ENCODE data around the gene HAPLN3.
A peak's percentile ranks its signal among the peaks of the same experiment; 100 is the strongest.
"Not testable (repeated sequence)": the region's sequence is repeated elsewhere in the genome, so short reads cannot be mapped to it uniquely, and the experiment has no call there.

Gene HAPLN3

DNA sequence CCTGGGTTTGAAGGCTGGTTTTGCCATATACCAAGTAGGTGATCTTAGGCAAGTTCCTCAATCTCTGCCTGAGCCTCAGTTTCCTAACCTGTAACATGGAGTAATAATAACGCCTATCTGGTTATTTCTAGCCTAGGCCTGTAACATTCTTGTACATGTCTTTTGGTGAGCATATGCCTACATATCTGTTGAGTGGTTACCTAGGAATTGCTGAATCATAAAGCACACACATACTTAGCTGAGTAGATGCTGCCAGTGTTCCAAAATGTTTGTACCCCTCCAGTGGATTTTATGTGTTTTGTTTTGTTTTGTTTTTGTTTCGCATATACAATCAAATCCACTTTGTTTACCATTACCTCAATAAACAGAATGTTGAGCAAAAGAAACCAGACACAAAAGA, 35.2 kb upstream of the HAPLN3 start:
- TF ChIP-seq, protein P1, sequence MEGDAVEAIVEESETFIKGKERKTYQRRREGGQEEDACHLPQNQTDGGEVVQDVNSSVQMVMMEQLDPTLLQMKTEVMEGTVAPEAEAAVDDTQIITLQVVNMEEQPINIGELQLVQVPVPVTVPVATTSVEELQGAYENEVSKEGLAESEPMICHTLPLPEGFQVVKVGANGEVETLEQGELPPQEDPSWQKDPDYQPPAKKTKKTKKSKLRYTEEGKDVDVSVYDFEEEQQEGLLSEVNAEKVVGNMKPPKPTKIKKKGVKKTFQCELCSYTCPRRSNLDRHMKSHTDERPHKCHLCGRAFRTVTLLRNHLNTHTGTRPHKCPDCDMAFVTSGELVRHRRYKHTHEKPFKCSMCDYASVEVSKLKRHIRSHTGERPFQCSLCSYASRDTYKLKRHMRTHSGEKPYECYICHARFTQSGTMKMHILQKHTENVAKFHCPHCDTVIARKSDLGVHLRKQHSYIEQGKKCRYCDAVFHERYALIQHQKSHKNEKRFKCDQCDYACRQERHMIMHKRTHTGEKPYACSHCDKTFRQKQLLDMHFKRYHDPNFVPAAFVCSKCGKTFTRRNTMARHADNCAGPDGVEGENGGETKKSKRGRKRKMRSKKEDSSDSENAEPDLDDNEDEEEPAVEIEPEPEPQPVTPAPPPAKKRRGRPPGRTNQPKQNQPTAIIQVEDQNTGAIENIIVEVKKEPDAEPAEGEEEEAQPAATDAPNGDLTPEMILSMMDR (conservative IDR thresholded peaks at IDR 0.05; ENCODE audit: low read depth, low read length), result no peak
- no peak for DNase-seq (ENCODE audit: low read depth)
- H3K4me3 ChIP-seq (ENCODE audit: low read depth, low read length), result no peak overlapping the region

DNA sequence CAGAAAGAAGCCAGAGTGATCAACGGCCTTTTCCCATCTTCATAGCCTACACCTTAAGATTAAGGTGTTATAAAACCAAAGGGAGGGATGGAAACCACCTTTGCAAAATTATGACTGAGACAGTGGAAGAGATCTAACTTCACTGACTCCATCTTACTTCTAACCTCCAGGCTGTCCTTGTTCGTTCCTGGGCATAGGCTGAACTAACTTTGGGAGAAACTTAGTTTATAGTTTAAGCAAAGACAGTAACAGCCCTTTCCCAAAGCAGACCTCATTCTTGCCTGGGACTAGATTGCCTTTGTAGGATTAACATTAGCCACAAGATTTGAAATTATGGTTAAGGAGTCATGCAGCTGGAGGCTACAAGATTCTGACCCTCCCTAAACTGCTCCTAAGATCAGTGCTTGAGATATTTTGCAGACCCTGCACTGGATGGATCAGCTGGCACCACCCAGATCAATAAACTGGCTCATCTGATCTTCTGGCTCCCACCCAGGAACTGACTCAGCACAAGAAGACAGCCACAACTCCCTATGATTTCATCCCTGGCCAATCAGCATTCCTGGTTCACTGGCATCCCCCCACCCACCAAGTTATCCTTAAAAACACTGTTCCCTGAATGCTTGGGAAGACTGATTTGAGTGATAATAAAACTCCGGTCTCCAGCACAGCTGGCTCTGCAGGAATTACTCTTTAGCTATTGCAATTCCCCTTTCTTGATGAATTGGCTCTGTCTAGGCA, 34.2 kb upstream of the HAPLN3 start:
- H3K4me3 ChIP-seq (ENCODE audit: low read depth, low read length); DNase-seq (ENCODE audit: low read depth): not testable (repeated sequence)

DNA sequence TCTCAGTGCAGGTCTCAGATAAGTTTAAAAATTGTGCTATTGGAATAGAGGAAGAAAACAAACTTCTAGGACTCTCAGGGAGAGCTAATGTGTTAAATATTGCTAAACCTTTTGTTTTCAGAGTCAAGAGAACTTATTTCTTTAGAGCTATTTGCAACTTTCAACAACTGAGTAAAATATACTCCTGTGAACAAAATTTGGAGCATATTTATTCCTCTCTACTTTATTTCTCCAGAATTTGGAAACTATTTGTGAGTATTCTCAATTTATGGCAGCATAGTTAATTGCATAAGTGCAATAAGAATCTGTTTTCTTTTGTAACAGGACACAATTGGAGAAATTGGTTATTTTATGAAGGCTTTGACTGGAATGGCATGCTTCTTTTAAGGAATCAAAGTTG, 32.8 kb upstream of the HAPLN3 start:
- not testable (repeated sequence) for DNase-seq (ENCODE audit: low read depth); H3K4me3 ChIP-seq (ENCODE audit: low read depth, low read length)

DNA sequence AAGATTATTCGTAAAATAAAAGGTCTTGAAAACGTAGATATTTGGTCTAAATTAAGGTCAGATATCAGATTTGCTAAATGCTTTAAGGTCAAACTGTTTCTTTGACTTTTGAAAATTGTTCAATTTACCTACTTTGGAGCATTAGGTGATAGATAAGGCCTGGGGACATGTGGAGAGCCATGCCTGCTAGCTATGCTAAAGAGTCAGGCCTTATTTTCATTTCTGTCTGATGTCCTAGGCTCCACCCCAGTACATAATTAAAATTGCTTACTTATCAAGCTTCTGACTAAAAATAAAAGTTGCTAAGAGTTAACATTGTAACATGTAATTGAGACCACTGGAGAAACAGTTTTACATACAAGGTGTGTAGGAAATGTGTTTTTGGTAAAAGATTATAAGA, 30.3 kb upstream of the HAPLN3 start:
- not testable (repeated sequence) for DNase-seq (ENCODE audit: low read depth); H3K4me3 ChIP-seq (ENCODE audit: low read depth, low read length)

DNA sequence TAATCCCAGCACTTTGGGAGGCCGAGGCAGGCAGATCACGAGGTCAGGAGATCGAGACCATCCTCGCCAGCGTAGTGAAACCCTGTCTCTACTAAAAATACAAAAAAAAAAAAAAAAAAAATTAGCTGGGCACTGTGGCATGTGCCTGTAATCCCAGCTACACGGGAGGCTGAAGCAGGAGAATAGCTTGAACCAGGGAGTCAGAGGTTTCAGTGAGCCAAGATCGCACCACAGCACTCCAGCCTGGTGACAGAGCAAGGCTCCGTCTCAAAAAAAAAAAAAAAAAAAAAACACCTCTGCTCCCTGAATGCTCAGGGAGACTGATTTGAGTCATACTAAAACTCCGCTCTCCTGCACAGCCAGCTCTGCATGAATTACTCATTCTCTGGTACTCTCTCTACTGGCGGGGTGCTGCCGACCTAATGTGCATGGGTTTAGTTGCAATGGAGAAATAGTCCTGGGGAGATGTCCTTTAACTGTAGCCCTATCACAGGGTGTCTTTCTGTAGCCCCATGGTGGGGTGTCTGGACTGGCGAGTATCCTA, 25.6 kb upstream of the HAPLN3 start:
- peak; percentile 88 for DNase-seq (ENCODE audit: low read depth)

DNA sequence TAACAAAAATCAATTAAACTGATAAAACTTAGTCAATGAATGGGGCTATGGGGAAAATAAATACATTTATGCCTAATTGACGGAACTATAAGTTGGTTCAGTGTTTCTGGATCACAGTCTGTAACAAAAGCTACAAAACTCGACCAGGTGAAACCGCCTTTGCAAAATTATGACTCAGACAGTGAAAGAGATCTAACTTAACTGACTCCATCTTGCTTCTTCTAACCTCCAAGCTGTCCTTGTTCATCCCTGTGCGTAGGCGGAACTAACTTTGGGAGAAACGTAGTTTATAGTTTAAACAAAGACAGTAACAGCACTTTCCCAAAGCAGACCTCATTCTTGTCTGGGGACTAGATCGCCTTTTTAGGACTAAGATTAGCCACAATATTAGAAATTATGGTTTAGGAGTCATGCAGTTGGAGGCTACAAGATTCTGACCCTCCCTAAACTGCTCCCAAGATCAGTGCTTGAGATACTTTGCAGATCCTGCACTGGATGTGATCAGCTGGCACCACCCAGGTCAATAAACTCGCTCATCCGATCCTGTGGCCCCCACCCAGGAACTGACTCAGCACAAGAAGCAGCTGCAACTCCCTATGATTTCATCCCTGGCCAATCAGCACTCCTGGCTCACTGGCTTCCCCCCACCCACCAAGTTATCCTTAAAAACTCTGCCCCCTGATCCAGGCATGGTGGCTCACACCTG, 25.0 kb upstream of the HAPLN3 start:
- DNase-seq (ENCODE audit: low read depth), result peak; percentile 84

More for the DNA sequence above, 25.6 kb upstream of the HAPLN3 start:
- not testable (repeated sequence) for H3K4me3 ChIP-seq (ENCODE audit: low read depth, low read length)

DNA sequence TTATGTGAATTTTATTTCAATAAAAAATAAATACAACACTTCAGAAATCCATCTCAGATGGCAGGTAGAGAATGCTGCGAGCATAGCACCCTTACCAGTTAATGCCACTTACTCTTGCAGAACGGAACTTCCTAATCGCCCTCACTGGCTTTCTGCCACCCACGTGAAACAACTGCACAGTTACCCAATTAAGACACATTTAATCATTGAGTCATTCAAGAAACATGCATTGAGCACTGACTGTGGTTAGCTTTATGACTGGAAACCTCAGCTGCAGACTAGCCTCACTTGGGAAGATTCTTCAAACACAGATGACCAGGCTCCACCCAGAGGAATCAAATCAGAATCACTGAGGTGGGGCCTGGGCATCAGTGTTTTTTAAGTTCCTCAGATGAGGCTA, 23.4 kb upstream of the HAPLN3 start:
- no peak overlapping the region for H3K4me3 ChIP-seq (ENCODE audit: low read depth, low read length)
- peak; percentile 99 for DNase-seq (ENCODE audit: low read depth)
- TF ChIP-seq, protein P1 (conservative IDR thresholded peaks at IDR 0.05; ENCODE audit: low read depth, low read length), result peak; percentile 1

More for the DNA sequence above, 25.0 kb upstream of the HAPLN3 start:
- TF ChIP-seq, protein P1 (conservative IDR thresholded peaks at IDR 0.05; ENCODE audit: low read depth, low read length), result no peak
- no peak overlapping the region for H3K4me3 ChIP-seq (ENCODE audit: low read depth, low read length)

DNA sequence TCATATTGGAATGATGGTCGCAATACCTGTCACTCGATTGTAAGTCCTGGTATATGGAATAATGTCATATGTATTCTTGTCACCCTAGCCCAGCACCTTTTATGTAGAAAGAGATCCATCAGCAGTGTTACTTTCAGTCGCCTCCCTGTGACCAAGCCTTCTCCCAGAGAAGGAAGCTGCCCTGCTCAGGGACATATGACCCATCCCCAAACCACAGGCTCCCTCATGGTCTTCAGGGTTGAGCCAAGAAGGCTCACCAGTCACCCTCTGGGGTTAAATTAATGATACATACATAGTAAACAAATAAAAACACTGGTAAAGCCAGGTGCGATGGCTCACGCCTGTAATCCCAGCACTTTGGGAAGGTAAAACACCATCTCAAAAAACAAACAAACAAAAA, 22.4 kb upstream of the HAPLN3 start:
- no peak overlapping the region for H3K4me3 ChIP-seq (ENCODE audit: low read depth, low read length)
- DNase-seq (ENCODE audit: low read depth), result no peak
- TF ChIP-seq, protein P1 (conservative IDR thresholded peaks at IDR 0.05; ENCODE audit: low read depth, low read length), result no peak

DNA sequence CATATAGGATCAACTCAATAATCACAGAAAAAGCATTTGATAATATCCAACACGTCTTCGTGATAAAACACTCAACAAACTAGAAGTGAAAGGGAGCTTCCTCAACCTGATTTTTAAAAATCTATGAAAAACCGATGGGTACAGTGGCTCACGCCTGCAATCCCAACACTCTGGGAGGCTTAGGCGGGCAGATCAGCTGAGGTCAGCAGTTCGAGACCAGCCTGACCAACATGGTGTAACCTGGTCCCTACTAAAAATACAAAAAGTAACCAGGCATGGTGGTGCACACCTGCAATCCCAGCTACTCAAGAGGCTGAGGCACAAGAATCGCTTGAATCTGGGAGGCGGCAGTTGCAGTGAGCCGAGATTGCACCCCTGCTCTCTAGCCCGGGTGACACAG, 20.0 kb upstream of the HAPLN3 start:
- H3K4me3 ChIP-seq (ENCODE audit: low read depth, low read length), result no peak overlapping the region
- TF ChIP-seq, protein P1 (conservative IDR thresholded peaks at IDR 0.05; ENCODE audit: low read depth, low read length), result no peak
- DNase-seq (ENCODE audit: low read depth), result no peak
